HepG2 (cell line): ENCODE data around the gene CPLX1. TPM values are rescaled to one million over a fixed set of nuclear protein-coding genes. Genes with fewer than 3 reads are reported as not detected.
A peak's percentile ranks its signal among the peaks of the same experiment; 100 is the strongest.

Experiments
- ATAC-seq: fragments of 200-7000 bp; cut with Tn5 transposase; 3 replicates; pipeline ENCODE4 v1.9.1; 2020; ENCODE audit warnings: mild to moderate bottlenecking, moderate library complexity
- BruUV-seq: library from RNA; stranded (reverse); fragments of 400-500 nt; replicated peaks from 2 replicates; lab custom pipeline; 2021; lab: Mats Ljungman, UMichigan
- CTCF ChIA-PET: fragments of 300-600 bp; formaldehyde crosslinking; extraction: SDS; loops from one replicate; lab custom pipeline; 2021; ENCODE audit warnings: low total read pairs, inconsistent platforms, low intra/inter-chr PET ratio; lab: Yijun Ruan, JAX
- POLR2A ChIA-PET: fragments of 350-600 bp; sonication (Branson Sonifier 250); formaldehyde crosslinking; loops from one replicate; lab custom pipeline; 2020; ENCODE audit warnings: antibody characterized with exemption, inconsistent platforms; lab: Yijun Ruan, JAX
- DNase-seq: peaks from one replicate; pipeline ENCODE4 v3.0.0-alpha.2; 2015; ENCODE audit warnings: low spot score
- FAIRE-seq: peaks from 3 replicates; lab custom pipeline; 2011; peaks lifted over from hg19 to GRCh38; lab: Jason Lieb, UNC
- H2AFZ ChIP-seq: one replicate; pipeline ENCODE4 v1.6.1; 2011; ENCODE audit warnings: low read length, inconsistent platforms
- H3K27ac ChIP-seq: fragments of 300-600 bp; 3 replicates; pipeline ENCODE4 v1.8.0; 2011; ENCODE audit warnings: mixed run types, mild to moderate bottlenecking, mixed read lengths, low read length, inconsistent platforms; ENCODE audit not compliant: insufficient read depth; ENCODE audit errors: extremely low read length
- H3K27me3 ChIP-seq, 2 experiments: fragments of 200-600 bp in 1 of 2; 2 replicates in 1 of 2; 3 replicates in 1 of 2; pipeline versions ENCODE4 v1.6.0 to v1.8.0; 2011; ENCODE audit warnings: low read length in 2 of 2, mild to moderate bottlenecking in 2 of 2, moderate library complexity in 2 of 2, inconsistent platforms in 1 of 2; ENCODE audit not compliant: insufficient read depth in 2 of 2, control insufficient read depth in 1 of 2
- H3K36me3 ChIP-seq, 2 experiments: fragments of 200-600 bp in 1 of 2; replicated peaks in 1 of 2; 2 replicates in 1 of 2; 3 replicates in 1 of 2; pipeline versions ENCODE4 v1.5.1 to v1.8.0; 2011; ENCODE audit warnings: low read length in 2 of 2, inconsistent platforms in 1 of 2; ENCODE audit not compliant: insufficient read depth in 2 of 2, control insufficient read depth in 1 of 2
- H3K4me1 ChIP-seq: 2 replicates; pipeline ENCODE4 v1.5.1; 2012; ENCODE audit warnings: low read length, inconsistent platforms; ENCODE audit not compliant: insufficient read depth
- H3K4me2 ChIP-seq: 2 replicates; pipeline ENCODE4 v1.6.0; 2011; ENCODE audit warnings: low read depth, low read length, inconsistent platforms
- H3K4me3 ChIP-seq, 3 experiments: fragments of 200-600 bp in 1 of 3; sonication (generic), shearing (Covaris generic) in 1 of 3; replicated peaks in 1 of 3; 2 replicates each; pipeline ENCODE4 v1.5.1; 2011 to 2016; ENCODE audit warnings: low read length in 3 of 3, inconsistent platforms in 2 of 3, low read depth in 2 of 3, mild to moderate bottlenecking in 2 of 3, control low read depth in 1 of 3, mixed read lengths in 1 of 3; ENCODE audit not compliant: insufficient read depth in 1 of 3
- H3K79me2 ChIP-seq: one replicate; pipeline ENCODE4 v1.6.1; 2011; ENCODE audit warnings: low read length, inconsistent platforms; ENCODE audit not compliant: insufficient read depth
- H3K9ac ChIP-seq: 2 replicates; pipeline ENCODE4 v1.6.0; 2011; ENCODE audit warnings: mild to moderate bottlenecking, low read depth, low read length, inconsistent platforms; ENCODE audit not compliant: insufficient read depth
- H3K9me3 ChIP-seq: 2 replicates; pipeline ENCODE4 v1.5.1; 2012; ENCODE audit warnings: mild to moderate bottlenecking, low read length
- H4K20me1 ChIP-seq: 2 replicates; pipeline ENCODE4 v1.6.0; 2011; ENCODE audit warnings: inconsistent platforms, mild to moderate bottlenecking, low read length, moderate library complexity; ENCODE audit not compliant: insufficient read depth
- BORCS8-MEF2B ChIP-seq: sonication (generic); formaldehyde crosslinking; IDR thresholded peaks from 2 replicates; pipeline ENCODE4 v1.8.0; 2022; ENCODE audit warnings: mild to moderate bottlenecking, missing genetic modification reagents
- GABPB1 ChIP-seq: IDR thresholded peaks from 2 replicates; pipeline ENCODE4 v1.6.1; 2016; ENCODE audit warnings: mild to moderate bottlenecking, missing genetic modification reagents, moderate library complexity, missing compliant biosample characterization
- HMGA1 ChIP-seq: sonication (generic); formaldehyde crosslinking; conservative IDR thresholded peaks from 2 replicates; pipeline ENCODE4 v1.4.0; 2020; ENCODE audit warnings: missing genetic modification reagents
- KLF12 ChIP-seq: sonication (generic); formaldehyde crosslinking; IDR thresholded peaks from 2 replicates; pipeline ENCODE4 v1.4.0; 2020; ENCODE audit warnings: missing genetic modification reagents, borderline replicate concordance
- MYC ChIP-seq: sonication (generic); formaldehyde crosslinking; IDR thresholded peaks from 2 replicates; pipeline ENCODE4 v1.9.0; 2021; ENCODE audit warnings: missing genetic modification reagents, borderline replicate concordance
- POLR2AphosphoS2 ChIP-seq: IDR thresholded peaks from 2 replicates; pipeline ENCODE4 v1.6.1; 2011; ENCODE audit warnings: low read depth, low read length, improper control_type of control experiment
- SMARCC2 ChIP-seq: fragments of 450-650 bp; IDR thresholded peaks from 2 replicates; pipeline ENCODE4 v1.6.1; 2017; ENCODE audit warnings: antibody characterized with exemption, mild to moderate bottlenecking
- TBL1XR1 ChIP-seq: fragments of 150-350 bp; IDR thresholded peaks from 2 replicates; pipeline ENCODE4 v1.6.1; 2014; ENCODE audit warnings: borderline replicate concordance, low read length; ENCODE audit not compliant: partially characterized antibody
- ZNF251 ChIP-seq: sonication (generic); formaldehyde crosslinking; IDR thresholded peaks from 2 replicates; pipeline ENCODE4 v1.9.0; 2021; ENCODE audit warnings: mild to moderate bottlenecking, missing genetic modification reagents
- ZNF292 ChIP-seq: sonication (generic); formaldehyde crosslinking; IDR thresholded peaks from 2 replicates; pipeline ENCODE4 v1.8.1; 2022; ENCODE audit warnings: mild to moderate bottlenecking, low read depth, missing genetic modification reagents, borderline replicate concordance
- ZNF776 ChIP-seq: sonication (generic); formaldehyde crosslinking; IDR thresholded peaks from 2 replicates; pipeline ENCODE4 v1.4.0; 2020; ENCODE audit warnings: mild to moderate bottlenecking, missing genetic modification reagents
- ZNF883 ChIP-seq: sonication (generic); formaldehyde crosslinking; IDR thresholded peaks from 2 replicates; pipeline ENCODE4 v1.5.1; 2020; ENCODE audit warnings: mild to moderate bottlenecking, missing genetic modification reagents; ENCODE audit errors: not compliant biosample characterization
- WGBS: methylation state at CpG from one replicate; pipeline ENCODE4 v1.1.6; 2017; ENCODE audit warnings: low lambda C conversion rate; 5-methylcytosine and 5-hydroxymethylcytosine counted together
- in situ Hi-C: cut with HindIII; loops from 2 replicates; pipeline ENCODE4 v1.10.0; 2017; ENCODE audit warnings: low pct_unique_long_range_greater_than_20kb; ENCODE audit not compliant: extremely low pct_ligation_motif_present
- intact Hi-C: fragments of 100-400 bp; cut with micrococcal nuclease; formaldehyde crosslinking; loops from one replicate; pipeline ENCODE4 v1.10.0; 2022; ENCODE audit not compliant: unreplicated experiment
- polyA plus RNA-seq, 8 experiments: library from polyadenylated mRNA; depleted of rRNA in 3 of 8; stranded (reverse) in 7 of 8; unstranded in 1 of 8; fragments of >200 nt; fragmentation: Illumina TruSeq in 4 of 8; extraction: Trizol in 4 of 8; gene quantifications; 2 replicates each; pipeline versions ENCODE4 v1.2.1 to v1.2.3, GENCODE V29; 2011 to 2016; ENCODE audit warnings: low read depth in 4 of 8, missing spikeins in 1 of 8, mixed read lengths in 1 of 8; ENCODE audit not compliant: insufficient read depth in 1 of 8
- total RNA-seq, 5 experiments: library from RNA; depleted of rRNA; stranded (reverse); fragments of >200 nt; fragmentation: Illumina TruSeq; extraction: Trizol; gene quantifications; 2 replicates each; pipeline ENCODE4 v1.2.3, GENCODE V29; 2016; ENCODE audit warnings: low read depth in 1 of 5
- TF ChIP-seq, protein P1 (sequence below): sonication (generic); formaldehyde crosslinking; conservative IDR thresholded peaks from 2 replicates; pipeline ENCODE4 v1.8.0; 2022; ENCODE audit warnings: low read depth, missing genetic modification reagents
- TF ChIP-seq, protein P2 (sequence below): sonication (generic); formaldehyde crosslinking; IDR thresholded peaks from 2 replicates; pipeline ENCODE4 v1.4.0; 2020; ENCODE audit warnings: missing genetic modification reagents
- TF ChIP-seq, protein P3 (sequence below): sonication (generic); formaldehyde crosslinking; conservative IDR thresholded peaks from 2 replicates; pipeline ENCODE4 v1.4.0; 2020; ENCODE audit warnings: missing genetic modification reagents
- TF ChIP-seq, protein P4 (sequence below): sonication (generic); formaldehyde crosslinking; IDR thresholded peaks from 2 replicates; pipeline ENCODE4 v1.5.0; 2020; ENCODE audit warnings: missing genetic modification reagents, mild to moderate bottlenecking, borderline replicate concordance

Gene CPLX1
- total and polyA plus RNA-seq, 2 of the 13 experiments (the other 11 are each of a cell fraction or from before 2014, with no cell fraction given), result 0.18 TPM

DNA sequence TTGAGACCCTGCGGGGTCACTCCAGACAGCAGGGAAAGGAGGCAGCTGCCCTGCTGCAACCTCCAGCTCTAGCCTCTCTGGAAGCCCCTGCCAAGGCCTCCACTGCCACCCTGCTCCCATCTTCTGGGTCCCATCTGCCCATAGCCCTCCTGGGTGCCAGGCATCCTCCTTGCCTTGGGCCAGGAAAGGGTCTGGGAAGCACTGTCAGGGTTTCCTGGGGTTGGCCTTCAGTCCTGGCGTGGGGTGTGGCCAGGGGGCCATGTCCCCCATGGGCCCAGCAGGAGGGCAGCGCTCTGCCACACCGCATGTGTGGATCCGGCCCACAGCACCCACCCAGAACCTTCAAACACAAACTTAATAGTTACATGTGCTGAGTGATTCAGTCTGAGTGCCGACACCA lies 3.4 kb upstream of the CPLX1 start (continued):
- TF ChIP-seq, protein P1, sequence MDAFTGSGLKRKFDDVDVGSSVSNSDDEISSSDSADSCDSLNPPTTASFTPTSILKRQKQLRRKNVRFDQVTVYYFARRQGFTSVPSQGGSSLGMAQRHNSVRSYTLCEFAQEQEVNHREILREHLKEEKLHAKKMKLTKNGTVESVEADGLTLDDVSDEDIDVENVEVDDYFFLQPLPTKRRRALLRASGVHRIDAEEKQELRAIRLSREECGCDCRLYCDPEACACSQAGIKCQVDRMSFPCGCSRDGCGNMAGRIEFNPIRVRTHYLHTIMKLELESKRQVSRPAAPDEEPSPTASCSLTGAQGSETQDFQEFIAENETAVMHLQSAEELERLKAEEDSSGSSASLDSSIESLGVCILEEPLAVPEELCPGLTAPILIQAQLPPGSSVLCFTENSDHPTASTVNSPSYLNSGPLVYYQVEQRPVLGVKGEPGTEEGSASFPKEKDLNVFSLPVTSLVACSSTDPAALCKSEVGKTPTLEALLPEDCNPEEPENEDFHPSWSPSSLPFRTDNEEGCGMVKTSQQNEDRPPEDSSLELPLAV (CRISPR knock-in tag), result no peak
- TF ChIP-seq, protein P2, sequence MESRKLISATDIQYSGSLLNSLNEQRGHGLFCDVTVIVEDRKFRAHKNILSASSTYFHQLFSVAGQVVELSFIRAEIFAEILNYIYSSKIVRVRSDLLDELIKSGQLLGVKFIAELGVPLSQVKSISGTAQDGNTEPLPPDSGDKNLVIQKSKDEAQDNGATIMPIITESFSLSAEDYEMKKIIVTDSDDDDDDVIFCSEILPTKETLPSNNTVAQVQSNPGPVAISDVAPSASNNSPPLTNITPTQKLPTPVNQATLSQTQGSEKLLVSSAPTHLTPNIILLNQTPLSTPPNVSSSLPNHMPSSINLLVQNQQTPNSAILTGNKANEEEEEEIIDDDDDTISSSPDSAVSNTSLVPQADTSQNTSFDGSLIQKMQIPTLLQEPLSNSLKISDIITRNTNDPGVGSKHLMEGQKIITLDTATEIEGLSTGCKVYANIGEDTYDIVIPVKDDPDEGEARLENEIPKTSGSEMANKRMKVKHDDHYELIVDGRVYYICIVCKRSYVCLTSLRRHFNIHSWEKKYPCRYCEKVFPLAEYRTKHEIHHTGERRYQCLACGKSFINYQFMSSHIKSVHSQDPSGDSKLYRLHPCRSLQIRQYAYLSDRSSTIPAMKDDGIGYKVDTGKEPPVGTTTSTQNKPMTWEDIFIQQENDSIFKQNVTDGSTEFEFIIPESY (CRISPR knock-in tag), result no peak
- TF ChIP-seq MYC (CRISPR knock-in tag) (no peak), ZNF883 (CRISPR knock-in tag) (no peak), POLR2AphosphoS2 (no peak)

DNA sequence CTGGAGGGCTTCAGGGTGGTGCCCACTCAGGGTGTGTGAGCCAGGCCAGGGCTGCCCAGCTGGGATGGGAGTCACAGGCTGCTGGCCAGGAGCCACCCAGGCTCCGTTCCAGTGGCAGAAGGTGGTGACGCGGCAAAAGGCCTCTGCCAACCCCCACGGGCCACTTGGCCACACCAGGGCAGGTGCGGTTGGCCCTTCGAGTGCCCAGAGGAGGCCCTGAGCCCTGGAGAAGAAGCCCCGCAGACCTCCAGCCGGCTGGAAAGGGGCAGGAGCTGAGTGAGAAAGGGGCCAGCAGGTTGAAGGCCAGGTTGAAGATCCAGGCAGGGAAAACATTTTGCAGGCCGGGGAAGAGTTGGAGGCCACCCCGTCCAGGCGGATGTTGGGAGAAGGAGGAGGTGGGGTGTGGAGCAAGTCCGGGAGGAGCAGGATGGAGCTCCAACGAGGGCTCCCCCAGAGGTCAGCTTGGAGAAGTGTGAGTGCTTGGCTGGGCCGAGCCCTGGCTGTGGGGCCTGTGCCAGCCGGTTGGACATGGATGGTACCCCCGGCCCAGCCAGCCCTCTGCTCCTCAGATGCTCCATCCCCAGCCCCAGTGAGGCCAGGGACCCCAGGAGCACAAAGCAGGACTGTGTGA lies 2.8 kb upstream of the CPLX1 start:
- intact Hi-C loops, result no loop called here
- TF ChIP-seq BORCS8-MEF2B (CRISPR knock-in tag), result no peak
- no peak for TF ChIP-seq TBL1XR1
- TF ChIP-seq, protein P3, sequence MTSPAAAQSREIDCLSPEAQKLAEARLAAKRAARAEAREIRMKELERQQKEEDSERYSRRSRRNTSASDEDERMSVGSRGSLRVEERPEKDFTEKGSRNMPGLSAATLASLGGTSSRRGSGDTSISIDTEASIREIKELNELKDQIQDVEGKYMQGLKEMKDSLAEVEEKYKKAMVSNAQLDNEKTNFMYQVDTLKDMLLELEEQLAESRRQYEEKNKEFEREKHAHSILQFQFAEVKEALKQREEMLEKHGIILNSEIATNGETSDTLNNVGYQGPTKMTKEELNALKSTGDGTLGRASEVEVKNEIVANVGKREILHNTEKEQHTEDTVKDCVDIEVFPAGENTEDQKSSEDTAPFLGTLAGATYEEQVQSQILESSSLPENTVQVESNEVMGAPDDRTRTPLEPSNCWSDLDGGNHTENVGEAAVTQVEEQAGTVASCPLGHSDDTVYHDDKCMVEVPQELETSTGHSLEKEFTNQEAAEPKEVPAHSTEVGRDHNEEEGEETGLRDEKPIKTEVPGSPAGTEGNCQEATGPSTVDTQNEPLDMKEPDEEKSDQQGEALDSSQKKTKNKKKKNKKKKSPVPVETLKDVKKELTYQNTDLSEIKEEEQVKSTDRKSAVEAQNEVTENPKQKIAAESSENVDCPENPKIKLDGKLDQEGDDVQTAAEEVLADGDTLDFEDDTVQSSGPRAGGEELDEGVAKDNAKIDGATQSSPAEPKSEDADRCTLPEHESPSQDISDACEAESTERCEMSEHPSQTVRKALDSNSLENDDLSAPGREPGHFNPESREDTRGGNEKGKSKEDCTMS (CRISPR knock-in tag), result no peak
- no peak for TF ChIP-seq KLF12
- TF ChIP-seq HMGA1 (CRISPR knock-in tag), result no peak
- TF ChIP-seq, protein P4, sequence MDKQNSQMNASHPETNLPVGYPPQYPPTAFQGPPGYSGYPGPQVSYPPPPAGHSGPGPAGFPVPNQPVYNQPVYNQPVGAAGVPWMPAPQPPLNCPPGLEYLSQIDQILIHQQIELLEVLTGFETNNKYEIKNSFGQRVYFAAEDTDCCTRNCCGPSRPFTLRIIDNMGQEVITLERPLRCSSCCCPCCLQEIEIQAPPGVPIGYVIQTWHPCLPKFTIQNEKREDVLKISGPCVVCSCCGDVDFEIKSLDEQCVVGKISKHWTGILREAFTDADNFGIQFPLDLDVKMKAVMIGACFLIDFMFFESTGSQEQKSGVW (CRISPR knock-in tag), result no peak
- no peak for TF ChIP-seq ZNF292 (CRISPR knock-in tag)
- peak; percentile 41; the same call in 1 of the 2 replicates for TF ChIP-seq GABPB1 (CRISPR knock-in tag)
- TF ChIP-seq ZNF251 (CRISPR knock-in tag), result no peak
- no peak for TF ChIP-seq ZNF776 (CRISPR knock-in tag)
- TF ChIP-seq SMARCC2, result no peak

More for the DNA sequence above, 2.8 kb upstream of the CPLX1 start:
- H3K9me3 ChIP-seq, result no peaks in the 10 kb centered on the region
- H3K36me3 ChIP-seq, result no peaks in the 10 kb centered on the region
- peaks cover 11% of the 10 kb centered on the region; the same call in 1 of the 2 replicates for H3K4me1 ChIP-seq
- 16% methylated on average over 10 of the region's 16 CpGs for WGBS
- ATAC-seq (peak; percentile 83), DNase-seq (peak; percentile 49), FAIRE-seq (peak; percentile 36)
- no peaks in the 10 kb centered on the region for H3K79me2 ChIP-seq
- in situ Hi-C loops, result no loop called here
- no peak overlapping the region for H2AFZ ChIP-seq
- peaks cover 7% of the 10 kb centered on the region; the same call in 1 of the 2 replicates for H4K20me1 ChIP-seq
- peaks cover 27 to 83% of the 10 kb centered on the region in 2 experiments for H3K27me3 ChIP-seq
- H3K27ac ChIP-seq, result no peak overlapping the region
- ChIA-PET CTCF (no interaction called here), POLR2A (interaction anchor here (1.0 to 2.1 kb wide), 3 partner anchors 13 to 47 kb away, joined by 3 to 9 read pairs (median 4); no protein-coding TSS in a partner anchor)
- no peak overlapping the region; a peak in 1 of 6 replicates for H3K4me3 ChIP-seq
- H3K4me2 ChIP-seq, result no peak overlapping the region
- BruUV-seq, result no TSS peak
- no peak overlapping the region for H3K9ac ChIP-seq
